Naive thymus-derived CD8-positive, alpha-beta T cell (primary cell): ENCODE data around the gene HAGH. TPM values are rescaled to one million over a fixed set of nuclear protein-coding genes. Genes with fewer than 3 reads are reported as not detected.
"Not testable (repeated sequence)": the region's sequence is repeated elsewhere in the genome, so short reads cannot be mapped to it uniquely, and the experiment has no call there.

Experiments used
- ATAC-seq, 2 donors: fragments of 150-1000 bp; cut with Tn5 transposase in 1 of 2; sonication (Bioruptor Pico), chemical (Tn5 transposase) in 1 of 2; 1 replicate in 1 of 2; 2 replicates in 1 of 2; pipeline ENCODE4 v1.10.0; 2021; ENCODE audit warnings: mild to moderate bottlenecking in 2 of 2, moderate library complexity in 2 of 2
- POLR2A ChIA-PET: fragments of 350-600 bp; sonication (Branson Sonifier 250); formaldehyde crosslinking; loops from one replicate; lab custom pipeline; 2021; ENCODE audit warnings: antibody characterized with exemption; lab: Charles Lee
- DNase-seq, 10 donors: peaks; one replicate each; pipeline versions ENCODE4 v3.0.0 to v3.0.0-alpha.2; 2020 to 2022
- H3K27ac Mint-ChIP-seq, 10 donors: one replicate each; pipeline ENCODE4 v1.8.0; 2020 to 2022; ENCODE audit warnings: mild to moderate bottlenecking in 10 of 10, mixed read lengths in 10 of 10, moderate library complexity in 4 of 10, inconsistent platforms in 1 of 10
- H3K27me3 Mint-ChIP-seq, 5 donors: one replicate each; pipeline ENCODE4 v1.8.0; 2021 to 2022; ENCODE audit warnings: mixed read lengths in 5 of 5
- H3K36me3 Mint-ChIP-seq, 3 donors: one replicate each; pipeline ENCODE4 v1.8.0; 2020 to 2022; ENCODE audit warnings: mixed read lengths in 3 of 3, mild to moderate bottlenecking in 2 of 3, inconsistent platforms in 1 of 3
- H3K4me1 Mint-ChIP-seq, 4 donors: one replicate each; pipeline ENCODE4 v1.8.0; 2021 to 2022; ENCODE audit warnings: mixed read lengths in 4 of 4
- H3K4me3 Mint-ChIP-seq, 10 donors: one replicate each; pipeline ENCODE4 v1.8.0; 2020 to 2022; ENCODE audit warnings: mild to moderate bottlenecking in 10 of 10, mixed read lengths in 10 of 10, moderate library complexity in 6 of 10, inconsistent platforms in 1 of 10
- H3K9me3 Mint-ChIP-seq, 9 donors: one replicate each; pipeline ENCODE4 v1.8.0; 2020 to 2022; ENCODE audit warnings: mixed read lengths in 9 of 9, mild to moderate bottlenecking in 3 of 9, inconsistent platforms in 1 of 9, moderate library complexity in 1 of 9
- polyA plus RNA-seq, 3 donors: library from polyadenylated mRNA; unstranded; fragments of 300-500 nt; fragmentation: Illumina TruSeq; gene quantifications; one replicate each; pipeline ENCODE4 v1.2.3, GENCODE V29; 2021
- total RNA-seq, 8 experiments: library from RNA in 2 of 8; stranded (reverse) in 2 of 8; gene quantifications; one replicate each; pipeline ENCODE4 v1.2.3 and lab custom pipeline; 2021 to 2026

HAGH gene
- total and polyA plus RNA-seq, 5 experiments from 2014 or later, result 38.7 to 67.8 (median 60.0) TPM

DNA sequence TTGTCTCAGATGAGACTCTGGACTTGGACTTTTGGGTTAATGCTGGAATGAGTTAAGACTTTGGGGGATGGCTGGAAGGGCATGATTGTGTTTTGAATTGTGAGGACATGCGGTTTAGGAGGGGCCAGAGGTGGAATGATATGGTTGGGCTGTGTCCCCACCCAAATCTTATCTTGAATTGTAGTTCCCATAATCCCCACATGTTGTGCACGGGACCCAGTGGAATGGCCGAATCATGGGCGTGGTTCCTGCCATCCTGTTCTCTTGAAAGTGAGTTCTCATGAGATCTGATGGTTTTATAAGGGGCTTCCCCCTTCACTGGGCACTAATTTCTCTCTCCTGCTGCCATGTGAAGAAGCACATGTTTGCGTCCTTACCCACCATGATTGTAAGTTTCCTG is 27.4 kb downstream of the HAGH start:
- POLR2A ChIA-PET, H3K9me3 Mint-ChIP-seq, H3K27ac Mint-ChIP-seq: not testable (repeated sequence)

DNA sequence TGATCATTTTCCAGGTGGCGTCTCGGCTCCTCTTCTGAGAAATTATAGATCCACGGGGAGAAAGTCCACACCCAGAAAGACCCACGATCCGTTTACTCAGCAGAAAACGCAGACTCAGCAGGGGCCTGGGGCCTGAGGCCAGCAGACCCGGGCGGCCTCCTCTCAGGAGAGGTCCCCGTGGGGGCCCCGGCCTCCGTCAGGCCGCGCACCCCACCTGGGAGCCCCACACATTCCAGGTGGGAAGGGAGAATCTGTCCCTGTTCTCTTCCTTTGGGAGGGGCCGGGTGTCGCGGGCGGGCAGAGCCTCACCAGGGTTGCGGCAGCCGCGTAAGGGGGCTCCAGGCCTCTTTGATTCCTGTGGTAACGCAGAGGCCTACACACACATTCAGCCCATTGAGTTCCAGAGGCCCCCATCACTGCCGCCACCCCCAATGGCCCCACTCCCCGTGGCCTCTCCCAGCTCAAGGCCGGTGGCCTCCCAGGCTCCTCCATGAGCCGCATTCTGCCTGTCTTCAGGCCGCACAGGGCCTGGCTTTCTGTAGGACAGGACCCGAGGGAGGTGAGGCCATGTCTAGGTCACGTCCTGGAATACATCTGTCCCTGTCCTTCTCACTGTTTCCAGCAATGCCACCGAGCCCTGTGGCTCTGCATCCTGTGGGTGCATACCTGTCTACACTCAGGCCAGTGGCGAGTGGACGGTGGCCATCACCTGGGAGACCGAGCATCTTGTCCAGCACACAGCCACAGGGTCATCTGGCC is 31.5 kb downstream of the HAGH start:
- no peaks in the 10 kb centered on the region for H3K27me3 Mint-ChIP-seq
- POLR2A ChIA-PET, result no interaction called here
- no peak overlapping the region for H3K4me3 Mint-ChIP-seq
- ATAC-seq, result no peak
- no peak overlapping the region for H3K27ac Mint-ChIP-seq
- peaks cover 0 to 1% (median 0%) of the 10 kb centered on the region in 4 donors for H3K4me1 Mint-ChIP-seq
- peaks cover 0 to 2% (median 0%) of the 10 kb centered on the region in 3 donors for H3K36me3 Mint-ChIP-seq
- peaks cover 0 to 8% (median 3%) of the 10 kb centered on the region in 9 donors for H3K9me3 Mint-ChIP-seq
- peak in 1 of 10 donors; percentile 42 for DNase-seq

More for the DNA sequence above, 27.4 kb downstream of the HAGH start:
- H3K4me1 Mint-ChIP-seq, ATAC-seq, H3K4me3 Mint-ChIP-seq, H3K27me3 Mint-ChIP-seq, DNase-seq, H3K36me3 Mint-ChIP-seq: not testable (repeated sequence)

DNA sequence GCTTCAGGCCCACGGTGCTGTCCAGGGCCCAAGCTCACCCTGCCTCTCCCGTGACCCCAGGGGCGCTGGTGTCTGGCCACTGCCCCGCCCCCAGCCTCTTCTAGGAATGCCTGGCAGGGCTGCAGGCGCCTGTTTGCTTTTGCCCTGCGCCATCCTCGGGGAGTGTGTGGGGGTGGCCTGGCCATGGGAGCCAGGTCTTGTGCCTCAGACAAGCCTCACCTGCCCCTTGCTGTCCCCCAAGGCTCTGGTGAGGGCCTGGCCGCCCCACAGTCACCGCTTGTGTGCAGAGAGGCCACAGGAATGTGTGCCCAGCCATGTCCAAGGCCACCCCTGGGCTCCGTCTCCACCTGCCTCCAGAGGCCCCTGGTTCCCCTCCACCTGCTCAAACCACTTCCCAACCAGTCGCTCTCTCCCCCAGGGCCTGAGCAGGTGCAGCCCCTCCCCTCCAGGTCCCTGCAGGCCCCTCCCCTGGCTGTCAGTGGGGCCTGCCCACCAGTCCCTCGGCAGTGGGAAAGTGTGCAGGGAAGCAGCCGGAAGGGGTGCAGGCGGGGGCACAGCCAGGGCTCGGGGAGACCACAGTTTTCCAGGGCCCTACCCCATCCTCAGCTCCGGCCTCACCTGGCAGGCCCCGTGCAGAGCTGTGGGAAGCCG is 32.3 kb downstream of the HAGH start:
- no peak for ATAC-seq
- no peak overlapping the region for H3K4me3 Mint-ChIP-seq
- H3K27ac Mint-ChIP-seq, result no peak overlapping the region
- peaks cover 0 to 8% (median 3%) of the 10 kb centered on the region in 9 donors for H3K9me3 Mint-ChIP-seq
- POLR2A ChIA-PET, result interaction anchor here (2.1 kb wide), 1 partner anchor 12 kb away, joined by 10 read pairs; the partner anchor contains the start of genes NUBP2 and SPSB3
- H3K4me1 Mint-ChIP-seq, result no peaks in the 10 kb centered on the region
- peaks cover 0 to 2% (median 0%) of the 10 kb centered on the region in 3 donors for H3K36me3 Mint-ChIP-seq
- no peaks in the 10 kb centered on the region for H3K27me3 Mint-ChIP-seq
- peak in 1 of 10 donors; percentile 49 for DNase-seq

DNA sequence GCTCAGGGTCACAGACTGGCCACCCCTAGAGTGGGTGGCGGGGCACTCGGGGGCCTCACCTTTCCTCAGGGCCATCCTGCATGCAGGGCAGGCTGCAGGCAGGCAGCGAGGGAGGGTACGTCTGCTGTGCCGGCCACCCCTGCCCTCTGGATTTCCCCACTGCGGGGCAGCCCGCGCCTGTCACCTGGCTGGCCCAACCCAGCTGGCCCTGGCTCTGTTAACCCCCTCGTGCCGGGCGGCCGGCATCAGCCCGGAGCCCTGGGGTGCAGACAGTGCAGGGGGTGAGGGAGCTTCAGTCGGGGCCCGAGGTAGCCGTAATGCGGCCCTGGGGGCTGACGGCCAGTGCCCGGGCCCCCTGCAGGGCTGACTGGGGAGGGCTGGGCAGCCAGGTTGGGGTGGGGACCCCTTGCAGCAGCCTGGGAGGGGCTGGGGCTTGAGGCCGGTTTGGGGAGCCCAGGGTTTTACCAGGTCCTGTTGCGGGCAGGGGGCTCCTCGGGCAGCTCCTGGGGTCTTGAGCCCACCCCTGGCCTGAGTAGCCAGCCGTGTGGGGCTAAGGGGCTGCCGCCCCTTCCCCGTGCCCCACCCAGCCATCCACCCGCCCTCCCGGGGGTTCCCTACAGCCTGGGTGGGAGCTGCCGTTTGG is 32.9 kb downstream of the HAGH start, which contains the start of gene IGFALS:
IGFALS (minus strand) TSS at position 128 of the 643 bp plus-strand sequence; CDS start at position 75, 53 bp downstream.
- Mint-ChIP-seq H3K27ac (no peak within 1 kb of the TSS), H3K9me3 (peaks cover 0 to 5% (median 3%) of the 10 kb centered on the region in 9 donors), H3K4me1 (peaks cover 0 to 4% (median 2%) of the 10 kb centered on the region in 4 donors), H3K4me3 (no peak within 1 kb of the TSS), H3K27me3 (no peaks in the 10 kb centered on the region), H3K36me3 (peaks cover 0 to 8% (median 6%) of the 10 kb centered on the region in 3 donors)
- no peak for DNase-seq
- POLR2A ChIA-PET, result interaction anchor here (0.5 to 2.1 kb wide), 3 partner anchors 11 to 1324 kb away, joined by 3 to 10 read pairs (median 4); partner anchors contain the start of genes NUBP2 and SPSB3
- no peak for ATAC-seq

DNA sequence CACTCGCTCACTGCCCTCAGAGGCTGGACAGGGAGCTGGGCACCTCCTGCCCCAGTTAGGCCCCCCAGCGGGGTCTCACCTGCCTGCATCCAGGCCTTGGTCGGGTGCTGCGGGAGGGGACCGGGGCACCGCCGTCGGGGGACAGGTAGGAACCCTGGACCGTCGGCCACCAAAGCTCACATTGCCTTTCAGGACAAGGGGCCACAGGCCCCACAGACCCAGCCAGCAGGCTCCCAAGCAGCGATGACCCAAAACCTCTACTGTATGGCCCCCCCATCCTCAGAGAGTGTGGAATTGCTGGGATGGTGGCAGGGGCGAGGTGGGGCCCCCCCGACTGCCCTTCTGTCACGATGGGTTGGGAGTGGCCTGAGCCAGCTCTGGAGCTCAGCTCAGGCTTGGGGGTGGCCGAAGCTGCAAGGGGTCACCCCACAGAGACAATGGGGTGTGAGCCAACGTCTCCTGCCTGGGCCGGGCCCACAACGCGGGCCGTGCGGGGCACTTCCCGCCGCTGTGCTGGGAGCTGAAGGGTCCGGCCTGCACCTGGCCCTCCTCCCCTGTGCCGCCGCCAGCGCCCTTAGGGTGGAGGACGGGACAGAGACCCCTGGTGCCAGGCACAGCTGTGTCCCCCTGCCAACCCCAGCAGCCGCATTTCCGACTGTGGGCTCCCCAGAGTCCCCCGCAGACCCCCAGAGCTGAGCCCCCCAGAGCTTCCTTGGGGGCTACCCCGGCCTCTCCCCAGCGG is 33.6 kb downstream of the HAGH start:
- no peak overlapping the region for H3K27ac Mint-ChIP-seq
- H3K4me3 Mint-ChIP-seq, result no peak overlapping the region
- H3K36me3 Mint-ChIP-seq, result peaks cover 0 to 11% (median 6%) of the 10 kb centered on the region in 3 donors
- H3K27me3 Mint-ChIP-seq, result no peaks in the 10 kb centered on the region
- DNase-seq (peak in 1 of 10 donors; percentile 58), ATAC-seq (no peak)
- H3K9me3 Mint-ChIP-seq, result peaks cover 0 to 5% (median 3%) of the 10 kb centered on the region in 9 donors
- POLR2A ChIA-PET, result interaction anchor here (0.5 to 2.1 kb wide), 3 partner anchors 11 to 1325 kb away, joined by 3 to 10 read pairs (median 4); partner anchors contain the start of genes NUBP2 and SPSB3
- H3K4me1 Mint-ChIP-seq, result peaks cover 0 to 4% (median 2%) of the 10 kb centered on the region in 4 donors

DNA sequence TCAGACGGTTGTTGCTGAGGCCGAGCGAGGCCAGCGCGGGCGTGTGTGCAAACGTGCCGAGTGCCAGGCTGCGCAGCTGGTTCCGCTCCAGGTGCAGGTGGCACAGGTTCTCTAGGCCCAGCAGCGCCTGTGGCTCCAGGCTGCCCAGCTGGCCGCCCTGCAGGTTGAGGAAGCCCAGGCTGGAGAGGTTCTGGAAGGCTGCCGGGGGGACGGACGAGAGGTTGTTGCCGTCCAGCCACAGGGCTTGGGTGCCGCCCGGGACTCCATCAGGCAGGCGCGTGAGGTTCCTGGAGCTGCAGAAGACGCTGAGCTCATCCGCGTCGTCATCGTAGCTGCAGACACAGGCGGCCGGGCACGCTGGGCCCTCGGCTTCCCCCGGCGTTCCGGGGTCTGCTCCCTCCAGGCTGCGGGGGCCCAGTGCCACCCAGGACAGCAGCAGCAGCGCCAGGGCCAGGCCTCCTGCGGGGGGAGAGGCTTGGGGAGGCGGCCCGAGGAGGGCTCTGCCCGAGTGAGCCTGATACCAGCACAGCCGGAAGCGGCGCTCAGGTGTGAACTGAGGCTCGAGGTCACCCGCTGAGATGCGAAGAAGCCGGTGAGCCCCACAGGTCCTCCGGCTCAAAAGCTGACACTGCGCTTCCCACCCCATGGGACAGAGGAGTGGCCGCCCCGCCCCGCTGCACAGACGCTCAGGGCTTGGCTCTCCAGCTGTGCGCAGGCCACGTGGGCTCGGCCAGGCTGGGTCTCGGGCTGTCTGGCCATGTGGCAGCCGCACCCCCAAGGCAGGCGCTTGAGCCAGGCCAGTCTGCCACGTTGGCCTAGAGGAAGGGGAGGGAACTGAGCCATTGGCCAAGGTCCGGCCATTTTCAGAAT is 34.4 kb downstream of the HAGH start:
- no peaks in the 10 kb centered on the region for H3K27me3 Mint-ChIP-seq
- peaks cover 0 to 11% (median 6%) of the 10 kb centered on the region in 3 donors for H3K36me3 Mint-ChIP-seq
- DNase-seq (no peak), ATAC-seq (no peak)
- H3K9me3 Mint-ChIP-seq, result peaks cover 0 to 2% (median 1%) of the 10 kb centered on the region in 9 donors
- H3K4me3 Mint-ChIP-seq, result no peak overlapping the region
- no peak overlapping the region for H3K27ac Mint-ChIP-seq
- POLR2A ChIA-PET, result interaction anchor here (0.8 to 2.1 kb wide), 2 partner anchors 10 kb away, joined by 3 to 10 read pairs; partner anchors contain the start of genes NUBP2 and SPSB3
- peaks cover 0 to 4% (median 3%) of the 10 kb centered on the region in 4 donors for H3K4me1 Mint-ChIP-seq

DNA sequence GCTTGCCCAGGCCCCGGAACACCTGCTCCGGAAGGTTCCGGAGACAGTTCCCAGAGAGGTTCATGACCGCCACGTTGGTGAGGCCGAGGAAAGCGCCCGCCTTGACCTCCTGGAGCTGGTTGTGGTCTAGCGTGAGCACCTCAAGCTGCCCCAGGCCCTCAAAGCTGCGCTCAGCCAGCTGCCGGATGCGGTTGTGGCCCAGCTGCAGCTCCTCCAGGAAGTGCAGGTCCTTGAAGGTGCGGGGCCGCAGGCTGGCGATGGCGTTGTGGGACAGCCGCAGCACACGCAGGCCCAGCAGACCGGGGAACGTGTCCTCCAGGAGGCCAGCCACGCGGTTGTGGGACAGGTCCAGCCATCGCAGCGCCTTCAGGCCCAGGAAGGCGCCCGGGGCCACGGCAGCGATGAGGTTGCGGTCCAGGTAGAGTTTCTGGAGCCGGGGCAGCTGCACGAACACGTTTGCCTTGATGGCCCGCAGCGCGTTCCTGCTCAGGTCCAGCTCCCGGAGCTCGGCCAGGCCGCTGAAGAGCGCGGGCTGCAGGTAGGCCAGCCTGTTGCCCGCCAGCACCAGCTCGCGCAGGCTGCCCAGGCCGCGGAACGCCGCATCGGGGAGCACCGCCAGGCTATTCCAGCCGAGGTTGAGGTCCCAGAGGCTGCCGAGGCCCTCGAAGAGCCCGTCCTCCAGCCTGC is 35.2 kb downstream of the HAGH start:
- DNase-seq, result peak in 1 of 10 donors; percentile 42
- no peaks in the 10 kb centered on the region for H3K9me3 Mint-ChIP-seq
- peaks cover 0 to 9% (median 3%) of the 10 kb centered on the region in 4 donors for H3K4me1 Mint-ChIP-seq
- POLR2A ChIA-PET, result interaction anchor here (0.8 kb wide), 1 partner anchor 9 kb away, joined by 3 read pairs; the partner anchor contains the start of genes NUBP2 and SPSB3
- H3K36me3 Mint-ChIP-seq, result peaks cover 0 to 11% (median 6%) of the 10 kb centered on the region in 3 donors
- no peak overlapping the region for H3K27ac Mint-ChIP-seq
- no peaks in the 10 kb centered on the region for H3K27me3 Mint-ChIP-seq
- ATAC-seq, result no peak
- H3K4me3 Mint-ChIP-seq, result no peak overlapping the region

DNA sequence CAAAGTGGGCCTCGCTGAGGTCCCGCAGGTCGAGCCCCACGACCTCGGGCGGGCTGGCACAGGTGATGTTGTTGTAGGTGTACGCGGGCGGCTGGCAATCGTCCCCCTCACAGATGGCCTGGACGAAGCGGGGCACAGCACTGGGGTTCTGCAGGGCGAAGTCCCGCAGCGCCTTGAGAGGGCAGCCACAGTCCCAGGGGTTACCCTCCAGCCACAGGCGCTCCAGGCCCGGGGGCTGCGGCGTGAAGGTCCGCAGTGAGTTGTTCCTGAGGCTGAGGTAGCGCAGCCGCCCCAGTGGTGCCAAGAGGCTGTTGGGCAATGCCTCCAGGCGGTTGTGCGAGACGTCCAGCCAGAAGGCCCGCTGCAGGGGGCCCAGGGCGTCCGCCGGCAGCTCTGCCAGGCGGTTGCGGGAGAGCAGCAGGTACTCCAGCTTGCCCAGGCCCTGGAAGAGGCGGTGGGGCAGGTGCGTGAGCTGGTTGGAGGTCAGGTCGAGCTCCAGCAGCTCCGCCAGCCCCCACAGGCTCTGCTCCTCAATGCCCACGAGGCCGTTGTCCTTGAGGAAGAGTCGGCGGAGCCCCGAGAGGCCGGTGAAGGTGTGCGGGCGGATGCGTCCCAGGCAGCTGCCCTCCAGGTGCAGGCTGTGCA is 35.9 kb downstream of the HAGH start:
- Mint-ChIP-seq H3K4me3 (no peak overlapping the region), H3K4me1 (peaks cover 1 to 15% (median 3%) of the 10 kb centered on the region in 4 donors), H3K27ac (no peak overlapping the region), H3K27me3 (no peaks in the 10 kb centered on the region), H3K36me3 (peaks cover 0 to 11% (median 6%) of the 10 kb centered on the region in 3 donors), H3K9me3 (no peaks in the 10 kb centered on the region)
- POLR2A ChIA-PET, result no interaction called here
- DNase-seq, result peak in 1 of 10 donors; percentile 61
- no peak for ATAC-seq

DNA sequence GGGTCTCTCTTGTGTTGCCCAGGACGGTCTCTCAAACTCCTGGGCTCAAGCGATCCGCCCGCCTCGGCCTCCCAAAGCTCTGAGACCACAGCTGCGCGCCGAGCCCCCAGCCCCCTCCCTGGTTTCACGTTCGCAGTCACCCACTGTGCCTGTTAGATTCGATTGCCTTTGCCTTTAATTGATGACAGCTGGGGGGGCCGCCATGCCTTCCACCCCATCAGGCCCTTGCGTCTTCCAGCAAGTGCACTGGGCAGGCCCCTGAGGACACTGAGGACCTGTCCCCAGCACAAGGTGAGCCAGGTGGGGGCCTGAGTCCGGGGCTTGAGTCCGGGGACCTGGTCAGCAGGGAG is 36.4 kb downstream of the HAGH start:
- POLR2A ChIA-PET, result no interaction called here

DNA sequence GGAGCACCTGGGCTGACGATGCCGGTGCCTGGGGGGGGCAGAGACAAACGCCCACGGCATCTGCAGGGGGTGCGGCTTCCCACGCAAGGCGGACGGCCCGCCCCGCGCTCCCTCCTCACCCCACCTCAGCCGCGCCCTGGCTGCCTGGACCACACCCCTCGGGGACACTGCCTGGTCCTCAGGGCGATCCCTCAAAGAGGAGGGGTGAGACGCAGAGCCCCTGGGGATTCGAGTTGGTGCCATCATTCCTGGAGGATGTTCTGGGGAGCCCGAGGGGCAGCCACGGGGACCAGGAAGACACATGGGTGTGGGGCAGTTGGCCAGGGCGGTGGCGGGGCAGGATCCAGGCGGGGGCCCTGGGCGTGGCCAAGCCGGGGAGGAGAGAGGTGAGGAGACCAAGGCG is 37.0 kb downstream of the HAGH start:
- Mint-ChIP-seq H3K4me1 (peaks cover 3 to 23% (median 9%) of the 10 kb centered on the region in 4 donors), H3K36me3 (peaks cover 0 to 19% (median 6%) of the 10 kb centered on the region in 3 donors), H3K4me3 (no peak overlapping the region), H3K9me3 (no peaks in the 10 kb centered on the region), H3K27ac (no peak overlapping the region), H3K27me3 (no peaks in the 10 kb centered on the region)
- DNase-seq (peak in 1 of 10 donors; percentile 42), ATAC-seq (no peak)
- POLR2A ChIA-PET, result no interaction called here

More for the DNA sequence above, 36.4 kb downstream of the HAGH start:
- Mint-ChIP-seq H3K36me3 (peaks cover 0 to 16% (median 6%) of the 10 kb centered on the region in 3 donors), H3K4me3 (no peak overlapping the region), H3K9me3 (no peaks in the 10 kb centered on the region), H3K27me3 (no peaks in the 10 kb centered on the region), H3K4me1 (peaks cover 1 to 19% (median 6%) of the 10 kb centered on the region in 4 donors), H3K27ac (no peak overlapping the region)
- ATAC-seq, result no peak
- no peak for DNase-seq
